ENCODE results near the gene DCUN1D5. TPM values are rescaled to one million over a fixed set of nuclear protein-coding genes. Genes with fewer than 3 reads are reported as not detected.

The DCUN1D5 gene
- total and polyA plus RNA-seq, 2 experiments from 2014 or later = 136 to 189 TPM

DNA sequence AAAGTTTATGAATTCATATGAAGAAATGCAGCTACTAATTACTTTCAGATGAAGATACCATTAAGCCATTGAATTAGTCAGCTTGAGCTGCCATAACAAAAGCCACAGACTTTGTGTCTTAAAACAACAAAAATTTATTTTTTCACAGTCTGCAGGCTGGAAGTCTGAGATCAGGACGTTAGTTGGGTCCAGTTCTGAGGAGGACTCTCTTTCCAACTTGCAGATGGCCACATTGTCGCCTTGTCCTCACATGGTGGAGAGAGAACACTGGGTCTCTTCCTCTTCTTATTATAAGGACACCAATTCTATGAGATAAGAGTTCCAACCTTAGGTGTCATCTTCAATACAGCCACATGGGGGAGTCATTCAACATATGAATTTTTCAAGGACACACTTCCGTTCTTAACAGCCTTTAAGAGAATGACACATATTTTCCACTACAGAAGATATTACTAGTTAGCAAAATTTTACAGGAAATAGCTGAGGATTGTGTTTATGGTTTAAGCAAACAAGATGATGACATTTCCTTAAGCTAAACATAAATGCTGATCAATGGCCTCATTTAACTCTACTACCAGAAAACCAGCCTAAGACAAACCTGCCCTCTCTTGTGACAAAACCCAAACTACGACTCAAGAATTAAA is 56.0 kb downstream of the DCUN1D5 start:
- Mint-ChIP-seq H3K9me3 (peaks cover 3% of the 10 kb centered on the region; the same call in 1 of the 3 replicates), H3K27me3 (ENCODE audit: insufficient read depth, low read depth, poor library complexity) (no peaks in the 10 kb centered on the region), H3K36me3 (ENCODE audit: low read depth) (no peaks in the 10 kb centered on the region), H3K4me1 (peaks cover 3% of the 10 kb centered on the region; the same call in 1 of the 3 replicates), H3K4me3 (no peak overlapping the region), H3K27ac (peak overlapping the region; percentile 44; the same call in 1 of the 2 replicates)
- no peak for TF ChIP-seq POLR2AphosphoS5 (IDR thresholded peaks at IDR 0.05; ENCODE audit: low read depth)
- TF ChIP-seq, protein P1, sequence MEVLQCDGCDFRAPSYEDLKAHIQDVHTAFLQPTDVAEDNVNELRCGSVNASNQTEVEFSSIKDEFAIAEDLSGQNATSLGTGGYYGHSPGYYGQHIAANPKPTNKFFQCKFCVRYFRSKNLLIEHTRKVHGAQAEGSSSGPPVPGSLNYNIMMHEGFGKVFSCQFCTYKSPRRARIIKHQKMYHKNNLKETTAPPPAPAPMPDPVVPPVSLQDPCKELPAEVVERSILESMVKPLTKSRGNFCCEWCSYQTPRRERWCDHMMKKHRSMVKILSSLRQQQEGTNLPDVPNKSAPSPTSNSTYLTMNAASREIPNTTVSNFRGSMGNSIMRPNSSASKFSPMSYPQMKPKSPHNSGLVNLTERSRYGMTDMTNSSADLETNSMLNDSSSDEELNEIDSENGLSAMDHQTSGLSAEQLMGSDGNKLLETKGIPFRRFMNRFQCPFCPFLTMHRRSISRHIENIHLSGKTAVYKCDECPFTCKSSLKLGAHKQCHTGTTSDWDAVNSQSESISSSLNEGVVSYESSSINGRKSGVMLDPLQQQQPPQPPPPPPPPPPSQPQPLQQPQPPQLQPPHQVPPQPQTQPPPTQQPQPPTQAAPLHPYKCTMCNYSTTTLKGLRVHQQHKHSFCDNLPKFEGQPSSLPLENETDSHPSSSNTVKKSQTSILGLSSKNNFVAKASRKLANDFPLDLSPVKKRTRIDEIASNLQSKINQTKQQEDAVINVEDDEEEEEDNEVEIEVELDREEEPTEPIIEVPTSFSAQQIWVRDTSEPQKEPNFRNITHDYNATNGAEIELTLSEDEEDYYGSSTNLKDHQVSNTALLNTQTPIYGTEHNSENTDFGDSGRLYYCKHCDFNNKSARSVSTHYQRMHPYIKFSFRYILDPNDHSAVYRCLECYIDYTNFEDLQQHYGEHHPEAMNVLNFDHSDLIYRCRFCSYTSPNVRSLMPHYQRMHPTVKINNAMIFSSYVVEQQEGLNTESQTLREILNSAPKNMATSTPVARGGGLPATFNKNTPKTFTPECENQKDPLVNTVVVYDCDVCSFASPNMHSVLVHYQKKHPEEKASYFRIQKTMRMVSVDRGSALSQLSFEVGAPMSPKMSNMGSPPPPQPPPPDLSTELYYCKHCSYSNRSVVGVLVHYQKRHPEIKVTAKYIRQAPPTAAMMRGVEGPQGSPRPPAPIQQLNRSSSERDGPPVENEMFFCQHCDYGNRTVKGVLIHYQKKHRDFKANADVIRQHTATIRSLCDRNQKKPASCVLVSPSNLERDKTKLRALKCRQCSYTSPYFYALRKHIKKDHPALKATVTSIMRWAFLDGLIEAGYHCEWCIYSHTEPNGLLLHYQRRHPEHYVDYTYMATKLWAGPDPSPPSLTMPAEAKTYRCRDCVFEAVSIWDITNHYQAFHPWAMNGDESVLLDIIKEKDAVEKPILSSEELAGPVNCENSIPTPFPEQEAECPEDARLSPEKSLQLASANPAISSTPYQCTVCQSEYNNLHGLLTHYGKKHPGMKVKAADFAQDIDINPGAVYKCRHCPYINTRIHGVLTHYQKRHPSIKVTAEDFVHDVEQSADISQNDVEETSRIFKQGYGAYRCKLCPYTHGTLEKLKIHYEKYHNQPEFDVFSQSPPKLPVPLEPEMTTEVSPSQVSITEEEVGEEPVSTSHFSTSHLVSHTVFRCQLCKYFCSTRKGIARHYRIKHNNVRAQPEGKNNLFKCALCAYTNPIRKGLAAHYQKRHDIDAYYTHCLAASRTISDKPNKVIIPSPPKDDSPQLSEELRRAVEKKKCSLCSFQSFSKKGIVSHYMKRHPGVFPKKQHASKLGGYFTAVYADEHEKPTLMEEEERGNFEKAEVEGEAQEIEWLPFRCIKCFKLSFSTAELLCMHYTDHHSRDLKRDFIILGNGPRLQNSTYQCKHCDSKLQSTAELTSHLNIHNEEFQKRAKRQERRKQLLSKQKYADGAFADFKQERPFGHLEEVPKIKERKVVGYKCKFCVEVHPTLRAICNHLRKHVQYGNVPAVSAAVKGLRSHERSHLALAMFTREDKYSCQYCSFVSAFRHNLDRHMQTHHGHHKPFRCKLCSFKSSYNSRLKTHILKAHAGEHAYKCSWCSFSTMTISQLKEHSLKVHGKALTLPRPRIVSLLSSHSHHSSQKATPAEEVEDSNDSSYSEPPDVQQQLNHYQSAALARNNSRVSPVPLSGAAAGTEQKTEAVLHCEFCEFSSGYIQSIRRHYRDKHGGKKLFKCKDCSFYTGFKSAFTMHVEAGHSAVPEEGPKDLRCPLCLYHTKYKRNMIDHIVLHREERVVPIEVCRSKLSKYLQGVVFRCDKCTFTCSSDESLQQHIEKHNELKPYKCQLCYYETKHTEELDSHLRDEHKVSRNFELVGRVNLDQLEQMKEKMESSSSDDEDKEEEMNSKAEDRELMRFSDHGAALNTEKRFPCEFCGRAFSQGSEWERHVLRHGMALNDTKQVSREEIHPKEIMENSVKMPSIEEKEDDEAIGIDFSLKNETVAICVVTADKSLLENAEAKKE (CRISPR knock-in tag; IDR thresholded peaks at IDR 0.05) = 0 out of 2 replicates have a peak, but pooled peaks have one; percentile 29
- TF ChIP-seq, protein P2, sequence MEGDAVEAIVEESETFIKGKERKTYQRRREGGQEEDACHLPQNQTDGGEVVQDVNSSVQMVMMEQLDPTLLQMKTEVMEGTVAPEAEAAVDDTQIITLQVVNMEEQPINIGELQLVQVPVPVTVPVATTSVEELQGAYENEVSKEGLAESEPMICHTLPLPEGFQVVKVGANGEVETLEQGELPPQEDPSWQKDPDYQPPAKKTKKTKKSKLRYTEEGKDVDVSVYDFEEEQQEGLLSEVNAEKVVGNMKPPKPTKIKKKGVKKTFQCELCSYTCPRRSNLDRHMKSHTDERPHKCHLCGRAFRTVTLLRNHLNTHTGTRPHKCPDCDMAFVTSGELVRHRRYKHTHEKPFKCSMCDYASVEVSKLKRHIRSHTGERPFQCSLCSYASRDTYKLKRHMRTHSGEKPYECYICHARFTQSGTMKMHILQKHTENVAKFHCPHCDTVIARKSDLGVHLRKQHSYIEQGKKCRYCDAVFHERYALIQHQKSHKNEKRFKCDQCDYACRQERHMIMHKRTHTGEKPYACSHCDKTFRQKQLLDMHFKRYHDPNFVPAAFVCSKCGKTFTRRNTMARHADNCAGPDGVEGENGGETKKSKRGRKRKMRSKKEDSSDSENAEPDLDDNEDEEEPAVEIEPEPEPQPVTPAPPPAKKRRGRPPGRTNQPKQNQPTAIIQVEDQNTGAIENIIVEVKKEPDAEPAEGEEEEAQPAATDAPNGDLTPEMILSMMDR (conservative IDR thresholded peaks at IDR 0.05; ENCODE audit: low read depth in 2 of 2) = peak; percentile 59 to 82
- Histone ChIP-seq H4K20me1 (replicated peaks; ENCODE audit: insufficient read depth) (no peaks in the 10 kb centered on the region), H3K27ac (ENCODE audit: low read depth) (no peak overlapping the region; the same call in 1 of the 2 replicates), H3K36me3 (ENCODE audit: insufficient read depth) (no peaks in the 10 kb centered on the region), H2AFZ (no peak overlapping the region), H3K4me2 (no peak overlapping the region), H3K4me1 (ENCODE audit: insufficient read depth) (no peaks in the 10 kb centered on the region), H3K4me3 (no peak overlapping the region), H3K27me3 (ENCODE audit: insufficient read depth) (no peaks in the 10 kb centered on the region), H3F3A (replicated peaks; ENCODE audit: low read depth) (no peaks in the 10 kb centered on the region), H3K79me2 (replicated peaks; ENCODE audit: insufficient read depth) (no peaks in the 10 kb centered on the region), H3K9me2 (ENCODE audit: insufficient read depth) (no peaks in the 10 kb centered on the region)
- ATAC-seq (peak; percentile 80), DNase-seq (ENCODE audit: low spot score) (peak; percentile 82)
